ENCODE measurements around the gene SSTR3. TPM values are rescaled to one million over a fixed set of nuclear protein-coding genes. Genes with fewer than 3 reads are reported as not detected.

SSTR3 gene
- total RNA-seq, 1 donor from 2014 or later = 2.4 TPM

GRCh38 chr22:37211075-37211865 lies 1.0 kb downstream of the SSTR3 start:
- H3K4me1 Mint-ChIP-seq (ENCODE audit: unreplicated experiment) = peaks cover 22% of the 10 kb centered on the region
- no peaks in the 10 kb centered on the region for H3K9me3 Mint-ChIP-seq
- H3K4me3 Mint-ChIP-seq = no peak overlapping the region
- H3K36me3 Mint-ChIP-seq = no peaks in the 10 kb centered on the region
- no peak overlapping the region for H3K27ac Mint-ChIP-seq
- no peak for TF ChIP-seq CTCF (conservative IDR thresholded peaks at IDR 0.05)
- no peak for DNase-seq (ENCODE audit: extremely low spot score, unreplicated experiment)
- peaks cover 6% of the 10 kb centered on the region for H3K27me3 Mint-ChIP-seq

- Mint-ChIP-seq H3K27me3 (peaks cover 6% of the 10 kb centered on the region), H3K4me1 (ENCODE audit: unreplicated experiment) (peaks cover 22% of the 10 kb centered on the region), H3K9me3 (no peaks in the 10 kb centered on the region), H3K36me3 (no peaks in the 10 kb centered on the region), H3K27ac (peak overlapping the region; percentile 36), H3K4me3 (peak overlapping the region; percentile 45)
- DNase-seq (ENCODE audit: extremely low spot score, unreplicated experiment) = no peak
- TF ChIP-seq CTCF (conservative IDR thresholded peaks at IDR 0.05) = no peak
Observed at GRCh38 chr22:37210041-37210803, 2.1 kb downstream of the SSTR3 start.

- Mint-ChIP-seq H3K27me3 (peaks cover 6% of the 10 kb centered on the region), H3K4me3 (no peak overlapping the region), H3K36me3 (no peaks in the 10 kb centered on the region), H3K9me3 (no peaks in the 10 kb centered on the region), H3K27ac (no peak overlapping the region), H3K4me1 (ENCODE audit: unreplicated experiment) (peaks cover 18% of the 10 kb centered on the region)
- no peak for TF ChIP-seq CTCF (conservative IDR thresholded peaks at IDR 0.05)
- DNase-seq (ENCODE audit: extremely low spot score, unreplicated experiment) = no peak
Observed at GRCh38 chr22:37209140-37209845, 3.0 kb downstream of the SSTR3 start.

- DNase-seq (ENCODE audit: extremely low spot score, unreplicated experiment) = no peak
- H3K9me3 Mint-ChIP-seq = no peaks in the 10 kb centered on the region
- H3K4me3 Mint-ChIP-seq = no peak overlapping the region
- H3K4me1 Mint-ChIP-seq (ENCODE audit: unreplicated experiment) = peaks cover 11% of the 10 kb centered on the region
- TF ChIP-seq CTCF (conservative IDR thresholded peaks at IDR 0.05) = no peak
- H3K36me3 Mint-ChIP-seq = no peaks in the 10 kb centered on the region
- H3K27ac Mint-ChIP-seq = no peak overlapping the region
- H3K27me3 Mint-ChIP-seq = peaks cover 6% of the 10 kb centered on the region
Observed at GRCh38 chr22:37208401-37209139, 3.7 kb downstream of the SSTR3 start.

- H3K27me3 Mint-ChIP-seq = peaks cover 6% of the 10 kb centered on the region
- no peaks in the 10 kb centered on the region for H3K9me3 Mint-ChIP-seq
- no peak for DNase-seq (ENCODE audit: extremely low spot score, unreplicated experiment)
- H3K27ac Mint-ChIP-seq = no peak overlapping the region
- H3K4me1 Mint-ChIP-seq (ENCODE audit: unreplicated experiment) = peaks cover 8% of the 10 kb centered on the region
- no peak overlapping the region for H3K4me3 Mint-ChIP-seq
- TF ChIP-seq CTCF (conservative IDR thresholded peaks at IDR 0.05) = no peak
- no peaks in the 10 kb centered on the region for H3K36me3 Mint-ChIP-seq
Observed at GRCh38 chr22:37207981-37208380, 4.3 kb downstream of the SSTR3 start.
